Activated CD4-positive, alpha-beta T cell treated with anti-CD3 and anti-CD28 coated beads for 36 hours (primary cell): ENCODE measurements around the gene OSBPL8. TPM values are rescaled to one million over a fixed set of nuclear protein-coding genes. Genes with fewer than 3 reads are reported as not detected.

ENCODE experiments used
- ATAC-seq: fragments of 200-7000 bp; cut with Tn5 transposase; one replicate; pipeline ENCODE4 v1.10.0; 2021; ENCODE audit warnings: mild to moderate bottlenecking, moderate library complexity
- CTCF ChIA-PET: fragments of 350-600 bp; sonication (Branson Sonifier 250); formaldehyde crosslinking; loops from one replicate; lab custom pipeline; 2021; ENCODE audit warnings: antibody characterized with exemption; lab: Charles Lee
- POLR2A ChIA-PET: fragments of 350-600 bp; sonication (Branson Sonifier 250); formaldehyde crosslinking; loops from one replicate; lab custom pipeline; 2021; ENCODE audit warnings: antibody characterized with exemption, inconsistent platforms; lab: Charles Lee
- DNase-seq: peaks from one replicate; pipeline ENCODE4 v3.0.0-alpha.2; 2020
- H3K27ac Mint-ChIP-seq: one replicate; pipeline ENCODE4 v1.8.0; 2021; ENCODE audit warnings: mixed read lengths
- H3K27me3 Mint-ChIP-seq: one replicate; pipeline ENCODE4 v1.8.0; 2021; ENCODE audit warnings: mixed read lengths
- H3K36me3 Mint-ChIP-seq: one replicate; pipeline ENCODE4 v1.8.0; 2021; ENCODE audit warnings: low read depth, mixed read lengths
- H3K4me1 Mint-ChIP-seq: one replicate; pipeline ENCODE4 v1.8.0; 2021; ENCODE audit warnings: mixed read lengths
- H3K4me3 Mint-ChIP-seq: one replicate; pipeline ENCODE4 v1.8.0; 2021; ENCODE audit warnings: mild to moderate bottlenecking, moderate library complexity, mixed read lengths
- H3K9me3 Mint-ChIP-seq: one replicate; pipeline ENCODE4 v1.8.0; 2021; ENCODE audit warnings: low read depth, mixed read lengths
- intact Hi-C, 2 experiments: fragments of 100-400 bp; cut with DNase I in 1 of 2; cut with micrococcal nuclease in 1 of 2; formaldehyde crosslinking; loops; one replicate each; pipeline versions ENCODE4 v1.14.2 to v1.15.1; 2022 to 2024; cut with DNase I, micrococcal nuclease
- total RNA-seq, 2 experiments: library from RNA; stranded (reverse); gene quantifications; one replicate each; pipeline ENCODE4 v1.2.3, GENCODE V29; 2021

OSBPL8 gene
- total RNA-seq, 2 experiments from 2014 or later: 70.2 to 78.5 TPM

- H3K9me3 Mint-ChIP-seq: no peaks in the 10 kb centered on the region
These were observed 15.7 kb downstream of the OSBPL8 start for GRCh38 chr12:76543813-76544347.

DNA sequence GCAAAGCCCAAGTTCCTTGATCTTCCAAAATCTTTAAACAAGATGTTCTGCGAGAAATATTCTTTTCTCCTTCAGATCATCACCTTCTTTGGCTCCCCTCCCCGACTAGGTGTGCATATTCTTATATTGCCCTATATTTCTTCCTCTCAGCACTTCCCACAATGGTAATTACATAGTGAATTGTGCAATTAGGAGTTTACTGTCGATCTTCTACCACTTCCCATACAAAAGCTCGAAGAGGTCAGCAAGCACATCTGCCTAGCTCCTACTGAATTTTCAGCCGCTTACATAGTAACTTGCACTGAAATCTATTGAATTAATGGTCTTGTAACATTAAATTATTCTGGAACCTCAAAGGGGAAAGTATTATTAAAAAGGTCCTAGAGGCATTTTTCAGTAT, 16.7 kb downstream of the OSBPL8 start:
- peaks cover 59% of the 10 kb centered on the region for H3K4me1 Mint-ChIP-seq
- no peak overlapping the region for H3K4me3 Mint-ChIP-seq
- ChIA-PET CTCF (no interaction called here), POLR2A (interaction anchor here (0.5 to 1.2 kb wide), 3 partner anchors 13 to 80 kb away, joined by 3 to 4 read pairs (median 3); no protein-coding TSS in a partner anchor)
- intact Hi-C loops: no loop called here
- peaks cover 3% of the 10 kb centered on the region for H3K36me3 Mint-ChIP-seq
- H3K9me3 Mint-ChIP-seq: no peaks in the 10 kb centered on the region
- no peaks in the 10 kb centered on the region for H3K27me3 Mint-ChIP-seq
- no peak overlapping the region for H3K27ac Mint-ChIP-seq
- ATAC-seq (no peak), DNase-seq (no peak)

More at GRCh38 chr12:76543813-76544347, 15.7 kb downstream of the OSBPL8 start:
- Mint-ChIP-seq H3K27me3 (no peaks in the 10 kb centered on the region), H3K4me1 (peaks cover 68% of the 10 kb centered on the region), H3K27ac (no peak overlapping the region), H3K4me3 (no peak overlapping the region), H3K36me3 (peaks cover 3% of the 10 kb centered on the region)
- CTCF ChIA-PET: no interaction called here
- no peak for DNase-seq
- POLR2A ChIA-PET: interaction anchor here (0.5 kb wide), 1 partner anchor 14 kb away, joined by 4 read pairs; no protein-coding TSS in a partner anchor
- intact Hi-C loops: loop anchor here in 1 of 2 experiments (2.0 kb wide), 1 partner anchor 15 kb away; the partner anchor contains the start of gene OSBPL8
- ATAC-seq: no peak

DNA sequence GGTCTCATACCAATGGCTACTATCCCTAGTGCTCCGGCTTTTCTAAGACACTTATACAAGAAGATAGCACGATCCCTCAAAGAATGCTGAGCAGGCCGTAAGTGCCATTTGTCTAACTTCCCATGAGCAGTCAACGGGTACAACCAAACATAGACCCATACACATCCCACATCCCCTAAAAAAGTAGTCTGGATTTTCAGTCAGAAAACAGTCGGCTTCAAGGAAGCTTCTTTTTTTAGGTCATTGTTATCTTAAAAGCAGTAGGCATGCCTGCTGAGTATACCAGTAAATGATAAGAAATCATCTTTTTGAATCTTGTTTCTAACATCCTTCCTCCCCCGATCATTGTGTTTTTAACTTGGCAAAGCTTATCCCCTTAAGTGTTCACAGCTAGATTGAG, 19.8 kb downstream of the OSBPL8 start:
- POLR2A ChIA-PET: no interaction called here
- intact Hi-C loops: no loop called here
- peaks cover 3% of the 10 kb centered on the region for H3K9me3 Mint-ChIP-seq
- no peak overlapping the region for H3K4me3 Mint-ChIP-seq
- CTCF ChIA-PET: interaction anchor here (0.8 kb wide), 1 partner anchor 15 kb away, joined by 4 read pairs; no protein-coding TSS in a partner anchor
- H3K27ac Mint-ChIP-seq: no peak overlapping the region
- peaks cover 16% of the 10 kb centered on the region for H3K36me3 Mint-ChIP-seq
- H3K4me1 Mint-ChIP-seq: peaks cover 49% of the 10 kb centered on the region
- no peaks in the 10 kb centered on the region for H3K27me3 Mint-ChIP-seq
- ATAC-seq (no peak), DNase-seq (no peak)

DNA sequence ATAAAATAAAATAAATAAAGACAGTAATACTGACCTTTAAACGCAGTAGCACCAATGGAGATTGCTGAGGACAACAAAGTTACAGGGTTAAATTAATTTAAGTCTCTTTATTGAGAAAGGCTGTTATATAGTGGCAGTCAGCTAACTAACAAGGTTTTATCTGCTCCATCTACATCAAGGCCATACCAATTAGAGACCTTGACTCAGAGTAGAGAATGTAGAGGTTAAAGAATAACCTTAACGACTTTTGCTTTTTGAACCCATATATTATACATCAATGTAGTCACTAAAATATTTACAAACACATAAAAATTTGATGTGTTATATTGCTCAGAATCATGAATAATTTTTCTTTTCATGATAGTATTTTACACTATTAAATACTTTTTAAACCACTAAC, 21.6 kb downstream of the OSBPL8 start:
- intact Hi-C loops: no loop called here
- Mint-ChIP-seq H3K4me1 (peaks cover 43% of the 10 kb centered on the region), H3K4me3 (no peak overlapping the region), H3K27me3 (no peaks in the 10 kb centered on the region), H3K36me3 (peaks cover 21% of the 10 kb centered on the region), H3K27ac (no peak overlapping the region), H3K9me3 (peaks cover 3% of the 10 kb centered on the region)
- ChIA-PET POLR2A (no interaction called here), CTCF (no interaction called here)
- ATAC-seq: no peak
- no peak for DNase-seq

DNA sequence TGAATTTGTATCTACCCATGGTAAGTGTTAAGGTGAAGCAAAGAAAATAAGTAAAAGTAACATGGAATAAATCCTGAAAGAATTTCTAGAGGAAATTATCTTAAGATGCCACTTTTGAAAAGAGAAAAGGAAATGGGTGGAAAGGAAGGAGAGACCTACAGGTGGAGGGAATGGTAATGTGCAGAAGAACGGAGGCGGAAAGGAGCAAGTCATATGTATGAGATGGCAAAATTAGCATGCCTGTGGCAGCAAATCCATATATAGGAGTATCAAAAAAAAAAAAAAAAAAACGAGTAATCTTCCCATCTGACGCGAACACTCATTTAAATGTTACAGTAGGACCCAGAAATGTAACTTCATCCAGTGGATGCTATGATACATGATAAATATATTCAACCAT, 23.0 kb downstream of the OSBPL8 start:
- ATAC-seq (no peak), DNase-seq (no peak)
- Mint-ChIP-seq H3K27me3 (no peaks in the 10 kb centered on the region), H3K36me3 (peaks cover 24% of the 10 kb centered on the region), H3K4me1 (peaks cover 37% of the 10 kb centered on the region), H3K27ac (no peak overlapping the region), H3K9me3 (peaks cover 3% of the 10 kb centered on the region), H3K4me3 (no peak overlapping the region)
- CTCF ChIA-PET: interaction anchor here (1.1 kb wide), 1 partner anchor 18 kb away, joined by 3 read pairs; no protein-coding TSS in a partner anchor
- POLR2A ChIA-PET: no interaction called here
- intact Hi-C loops: no loop called here

- intact Hi-C loops: no loop called here
- Mint-ChIP-seq H3K27me3 (no peaks in the 10 kb centered on the region), H3K4me3 (no peak overlapping the region), H3K27ac (no peak overlapping the region), H3K4me1 (peaks cover 47% of the 10 kb centered on the region), H3K9me3 (peaks cover 3% of the 10 kb centered on the region), H3K36me3 (peaks cover 31% of the 10 kb centered on the region)
- ATAC-seq (no peak), DNase-seq (no peak)
- ChIA-PET POLR2A (no interaction called here), CTCF (no interaction called here)
These were observed 24.4 kb downstream of the OSBPL8 start for GRCh38 chr12:76535170-76535569.

GRCh38 chr12:76533331-76533730, 26.2 kb downstream of the OSBPL8 start:
- POLR2A ChIA-PET: no interaction called here
- ATAC-seq (no peak), DNase-seq (no peak)
- CTCF ChIA-PET: no interaction called here
- Mint-ChIP-seq H3K27me3 (no peaks in the 10 kb centered on the region), H3K9me3 (peaks cover 3% of the 10 kb centered on the region), H3K4me1 (peaks cover 53% of the 10 kb centered on the region), H3K4me3 (no peak overlapping the region), H3K27ac (no peak overlapping the region), H3K36me3 (peaks cover 33% of the 10 kb centered on the region)
- intact Hi-C loops: no loop called here

GRCh38 chr12:76532520-76532919, 27.1 kb downstream of the OSBPL8 start:
- H3K27ac Mint-ChIP-seq: no peak overlapping the region
- H3K9me3 Mint-ChIP-seq: peaks cover 3% of the 10 kb centered on the region
- no peak overlapping the region for H3K4me3 Mint-ChIP-seq
- ATAC-seq (no peak), DNase-seq (no peak)
- intact Hi-C loops: no loop called here
- H3K27me3 Mint-ChIP-seq: no peaks in the 10 kb centered on the region
- peaks cover 53% of the 10 kb centered on the region for H3K4me1 Mint-ChIP-seq
- H3K36me3 Mint-ChIP-seq: peaks cover 36% of the 10 kb centered on the region
- CTCF ChIA-PET: no interaction called here
- POLR2A ChIA-PET: no interaction called here

DNA sequence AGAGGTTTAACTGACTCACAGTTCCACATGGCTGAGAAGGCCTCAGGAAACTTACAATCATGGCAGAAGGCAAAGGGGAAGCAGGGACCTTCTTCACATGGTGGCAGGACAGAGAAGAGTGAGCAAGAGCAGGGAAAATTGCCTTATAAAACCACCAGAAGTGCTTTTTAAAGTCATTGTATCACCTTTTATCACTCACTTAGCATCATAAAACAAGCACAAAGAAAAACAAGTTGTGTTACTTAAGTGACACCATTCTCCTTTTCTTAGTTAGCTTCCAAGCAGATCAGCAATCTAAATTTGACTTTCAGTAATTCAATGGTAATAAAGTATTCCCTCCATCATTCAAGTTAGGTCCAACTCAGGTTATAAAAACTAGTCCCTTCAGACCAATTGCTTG, 28.5 kb downstream of the OSBPL8 start:
- Mint-ChIP-seq H3K36me3 (peaks cover 33% of the 10 kb centered on the region), H3K4me1 (peaks cover 50% of the 10 kb centered on the region), H3K27me3 (no peaks in the 10 kb centered on the region), H3K9me3 (peaks cover 3% of the 10 kb centered on the region), H3K4me3 (no peak overlapping the region), H3K27ac (no peak overlapping the region)
- ChIA-PET CTCF (interaction anchor here (0.7 to 1.0 kb wide), 2 partner anchors 56 to 657 kb away, joined by 3 to 5 read pairs; no protein-coding TSS in a partner anchor), POLR2A (no interaction called here)
- intact Hi-C loops: no loop called here
- no peak for DNase-seq
- no peak for ATAC-seq

DNA sequence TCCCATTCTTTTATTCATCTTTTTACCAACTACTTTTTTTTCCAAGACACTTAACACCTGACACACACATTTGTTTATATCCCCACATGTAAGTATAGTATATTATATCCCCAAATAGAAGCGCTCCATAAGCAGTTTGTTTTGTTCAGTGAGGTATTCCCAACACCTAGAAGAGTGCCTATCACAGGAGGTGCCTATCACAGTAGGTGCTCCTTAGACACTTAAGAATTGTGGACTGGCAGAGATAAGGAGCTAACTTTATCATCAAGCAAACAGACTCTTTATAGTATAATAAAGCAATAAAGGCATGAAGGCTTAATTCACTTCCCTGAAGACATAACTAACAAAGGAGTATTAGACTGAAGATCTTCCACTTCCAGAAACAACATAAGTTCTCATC, 29.1 kb downstream of the OSBPL8 start:
- H3K36me3 Mint-ChIP-seq: peaks cover 28% of the 10 kb centered on the region
- ATAC-seq: no peak

GRCh38 chr12:76529226-76529918, 30.2 kb downstream of the OSBPL8 start:
- CTCF ChIA-PET: interaction anchor here (0.6 to 1.0 kb wide), 4 partner anchors 9 to 73 kb away, joined by 3 read pairs; no protein-coding TSS in a partner anchor
- POLR2A ChIA-PET: interaction anchor here (0.7 kb wide), 1 partner anchor 15 kb away, joined by 4 read pairs; no protein-coding TSS in a partner anchor
- no peaks in the 10 kb centered on the region for H3K27me3 Mint-ChIP-seq
- peaks cover 32% of the 10 kb centered on the region for H3K36me3 Mint-ChIP-seq
- H3K9me3 Mint-ChIP-seq: peaks cover under 1% of the 10 kb centered on the region
- no peak overlapping the region for H3K27ac Mint-ChIP-seq
- intact Hi-C loops: no loop called here
- no peak for DNase-seq
- H3K4me3 Mint-ChIP-seq: no peak overlapping the region
- peaks cover 42% of the 10 kb centered on the region for H3K4me1 Mint-ChIP-seq
- no peak for ATAC-seq

More for the DNA sequence above, 29.1 kb downstream of the OSBPL8 start:
- ChIA-PET CTCF (interaction anchor here (1.0 kb wide), 1 partner anchor 56 kb away, joined by 5 read pairs; no protein-coding TSS in a partner anchor), POLR2A (no interaction called here)
- no peak for DNase-seq
- intact Hi-C loops: no loop called here
- H3K27ac Mint-ChIP-seq: no peak overlapping the region
- H3K4me1 Mint-ChIP-seq: peaks cover 46% of the 10 kb centered on the region
- no peaks in the 10 kb centered on the region for H3K27me3 Mint-ChIP-seq
- H3K4me3 Mint-ChIP-seq: no peak overlapping the region
- H3K9me3 Mint-ChIP-seq: no peaks in the 10 kb centered on the region
